ENCODE measurements around the gene INPP5K.

The INPP5K gene

DNA sequence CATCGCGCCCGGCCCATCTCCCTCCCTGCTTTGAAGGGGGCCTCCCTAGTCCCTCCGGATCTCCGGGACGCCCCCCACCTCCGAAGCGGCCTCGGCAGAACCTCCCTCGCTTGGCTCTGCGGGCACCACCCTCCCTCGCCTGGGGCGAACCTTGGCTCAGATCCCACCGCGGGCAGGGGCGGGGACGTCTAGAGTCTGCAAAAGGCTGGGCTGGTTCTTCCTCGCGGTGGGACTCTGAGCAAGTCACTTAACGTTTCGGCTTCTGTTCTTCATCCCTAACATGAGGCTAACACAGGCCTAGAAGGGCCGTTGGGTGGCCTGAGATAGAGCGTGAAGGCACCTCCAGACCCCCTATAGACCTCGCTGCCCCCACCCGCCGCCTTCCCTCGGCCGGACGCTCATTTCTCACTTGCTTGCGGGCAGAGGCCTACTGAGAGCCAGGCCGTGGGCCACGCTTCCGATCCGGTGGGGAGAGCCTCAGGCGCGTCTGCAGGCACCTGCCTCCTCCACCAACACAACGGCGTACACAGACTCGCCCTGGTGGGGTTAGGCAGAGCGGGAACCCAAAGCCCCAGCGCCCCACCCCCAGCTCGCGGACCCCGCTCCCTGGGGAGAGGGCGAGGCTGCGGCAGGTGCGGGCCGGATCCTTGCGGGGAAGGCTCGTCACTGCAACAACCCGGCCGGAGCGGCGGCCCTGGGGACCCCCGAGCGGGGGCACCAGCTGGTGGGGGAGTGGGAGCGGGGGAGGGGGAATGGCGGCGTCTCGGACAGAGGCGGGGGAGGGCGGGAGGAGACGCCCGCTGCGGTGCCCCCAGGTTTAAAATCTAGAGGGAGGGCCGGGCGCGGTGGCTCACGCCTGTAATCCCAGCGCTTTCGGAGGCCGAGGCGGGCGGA, 29.4 kb downstream of the INPP5K start:
- in situ Hi-C loops (cut with MboI; ENCODE audit: low sequenced_read_pairs, unreplicated experiment) = no loop called here
- TF ChIP-seq, protein P1, sequence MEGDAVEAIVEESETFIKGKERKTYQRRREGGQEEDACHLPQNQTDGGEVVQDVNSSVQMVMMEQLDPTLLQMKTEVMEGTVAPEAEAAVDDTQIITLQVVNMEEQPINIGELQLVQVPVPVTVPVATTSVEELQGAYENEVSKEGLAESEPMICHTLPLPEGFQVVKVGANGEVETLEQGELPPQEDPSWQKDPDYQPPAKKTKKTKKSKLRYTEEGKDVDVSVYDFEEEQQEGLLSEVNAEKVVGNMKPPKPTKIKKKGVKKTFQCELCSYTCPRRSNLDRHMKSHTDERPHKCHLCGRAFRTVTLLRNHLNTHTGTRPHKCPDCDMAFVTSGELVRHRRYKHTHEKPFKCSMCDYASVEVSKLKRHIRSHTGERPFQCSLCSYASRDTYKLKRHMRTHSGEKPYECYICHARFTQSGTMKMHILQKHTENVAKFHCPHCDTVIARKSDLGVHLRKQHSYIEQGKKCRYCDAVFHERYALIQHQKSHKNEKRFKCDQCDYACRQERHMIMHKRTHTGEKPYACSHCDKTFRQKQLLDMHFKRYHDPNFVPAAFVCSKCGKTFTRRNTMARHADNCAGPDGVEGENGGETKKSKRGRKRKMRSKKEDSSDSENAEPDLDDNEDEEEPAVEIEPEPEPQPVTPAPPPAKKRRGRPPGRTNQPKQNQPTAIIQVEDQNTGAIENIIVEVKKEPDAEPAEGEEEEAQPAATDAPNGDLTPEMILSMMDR (IDR thresholded peaks at IDR 0.05; ENCODE audit: borderline replicate concordance, control extremely low read depth, extremely low read depth, insufficient read depth, missing control alignments) = no peak
- peak; percentile 77 for DNase-seq (ENCODE audit: low spot score)

DNA sequence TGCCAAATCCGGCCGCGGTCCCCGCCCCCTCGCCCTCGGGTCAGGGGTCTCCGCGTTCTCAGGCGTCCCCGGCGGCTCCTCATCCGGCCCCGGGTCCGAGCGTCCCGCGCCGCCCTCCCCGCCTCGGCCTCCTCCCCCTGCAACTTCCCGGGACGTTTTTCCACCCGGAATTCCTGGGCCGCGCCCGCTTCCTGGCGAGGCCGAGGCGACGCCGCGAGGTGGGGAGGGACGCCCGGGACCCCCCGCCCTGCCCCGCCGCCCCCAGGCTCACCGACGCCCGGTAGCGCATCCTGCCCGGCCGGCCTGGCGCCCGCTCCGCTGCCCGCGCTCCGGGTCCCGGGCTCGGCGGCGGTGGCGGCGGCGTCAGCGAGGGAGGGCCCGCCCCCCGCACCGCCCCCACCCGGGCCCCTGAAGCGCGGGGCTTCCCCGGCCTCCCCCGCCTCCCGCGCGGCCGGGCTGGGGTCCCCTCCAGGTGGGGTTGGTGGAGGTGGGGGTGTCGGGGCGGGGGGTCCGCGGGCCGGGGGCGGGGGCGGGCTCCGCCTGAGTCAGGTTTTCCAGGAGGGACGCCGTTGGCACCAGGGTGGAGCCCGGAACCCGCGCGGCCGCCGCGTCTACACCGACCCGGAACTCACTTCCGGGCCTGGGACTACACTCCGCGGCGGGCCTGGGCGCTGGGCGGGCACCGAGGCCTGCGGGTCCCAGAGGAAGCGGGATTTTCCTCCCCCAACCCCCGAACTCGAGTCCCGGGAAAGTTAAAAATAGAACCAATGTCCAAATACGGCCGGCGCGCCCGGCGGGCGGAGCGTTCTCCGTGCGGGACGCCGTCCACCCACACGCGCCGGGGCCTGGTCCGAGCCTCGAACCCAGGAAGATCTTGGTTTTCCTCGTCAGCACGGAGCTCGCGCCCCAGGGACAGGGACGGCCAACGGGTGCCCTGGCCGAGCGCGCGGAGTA, 30.7 kb downstream of the INPP5K start:
- in situ Hi-C loops (cut with MboI; ENCODE audit: low sequenced_read_pairs, unreplicated experiment) = no loop called here
- TF ChIP-seq, protein P1 (IDR thresholded peaks at IDR 0.05; ENCODE audit: borderline replicate concordance, control extremely low read depth, extremely low read depth, insufficient read depth, missing control alignments) = no peak
- DNase-seq (ENCODE audit: low spot score) = peak; percentile 82

DNA sequence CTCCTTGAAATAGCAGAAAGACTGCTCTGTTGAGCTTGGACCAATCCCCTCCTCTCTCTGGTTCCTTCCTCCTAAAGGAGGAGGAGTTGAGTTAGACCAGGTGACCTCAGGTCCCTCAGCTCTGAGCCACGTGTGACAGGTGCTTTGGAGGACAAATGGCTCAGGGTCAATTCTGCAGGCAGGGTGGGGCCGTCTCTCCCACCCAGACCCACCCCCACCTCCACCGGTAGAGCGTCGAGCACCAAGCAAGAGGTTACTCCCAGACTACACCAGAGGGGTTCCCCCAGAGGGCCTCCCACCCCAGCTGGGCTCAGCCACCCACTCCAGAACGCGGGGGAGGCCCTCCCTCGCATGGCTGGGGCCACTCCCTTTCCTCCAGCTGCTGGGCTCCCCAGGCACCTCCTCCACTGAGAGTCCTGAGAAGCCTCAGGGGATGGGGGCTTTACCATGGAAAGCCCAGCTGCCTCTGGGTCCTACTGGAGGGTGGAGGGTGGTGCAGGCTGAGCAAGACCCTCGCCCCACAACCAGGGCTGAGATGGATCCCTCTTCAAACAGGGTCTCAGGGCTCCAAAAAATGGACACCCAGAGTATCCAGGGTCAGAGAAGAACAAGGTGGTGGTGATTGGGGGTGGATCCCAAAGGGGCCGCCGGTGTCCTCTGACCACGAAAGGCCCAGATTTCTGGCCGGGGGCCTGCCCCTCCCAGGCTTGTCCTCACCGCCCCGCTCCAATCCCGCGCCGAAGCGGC, 31.6 kb downstream of the INPP5K start:
- in situ Hi-C loops (cut with MboI; ENCODE audit: low sequenced_read_pairs, unreplicated experiment) = no loop called here
- TF ChIP-seq, protein P1 (IDR thresholded peaks at IDR 0.05; ENCODE audit: borderline replicate concordance, control extremely low read depth, extremely low read depth, insufficient read depth, missing control alignments) = no peak
- DNase-seq (ENCODE audit: low spot score) = peak; percentile 82

DNA sequence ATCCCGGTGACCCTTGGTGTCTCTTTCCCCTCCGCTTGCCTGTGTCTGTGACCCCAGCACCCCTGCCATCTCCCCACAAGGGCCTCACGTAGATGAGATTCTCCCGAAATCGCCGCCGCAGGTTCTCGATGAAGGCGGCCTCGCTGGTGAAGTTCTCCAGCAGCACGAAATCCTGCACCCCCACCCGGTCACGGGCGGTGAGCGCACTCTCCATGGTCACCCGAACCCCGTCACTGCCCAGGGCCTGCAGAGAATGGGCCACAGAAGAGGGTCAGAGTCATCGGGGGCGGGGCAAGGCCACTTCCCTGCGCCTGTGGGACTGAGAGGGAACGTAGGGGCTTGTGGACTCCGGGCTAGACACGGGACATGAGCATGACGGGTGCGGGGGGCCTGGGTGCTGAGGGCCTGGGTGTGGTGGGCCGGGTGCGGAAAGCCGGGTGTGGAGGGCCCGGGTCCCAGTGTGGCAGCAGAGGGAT, 32.3 kb downstream of the INPP5K start:
- in situ Hi-C loops (cut with MboI; ENCODE audit: low sequenced_read_pairs, unreplicated experiment) = no loop called here
- no peak for DNase-seq (ENCODE audit: low spot score)
- TF ChIP-seq, protein P1 (IDR thresholded peaks at IDR 0.05; ENCODE audit: borderline replicate concordance, control extremely low read depth, extremely low read depth, insufficient read depth, missing control alignments) = no peak

DNA sequence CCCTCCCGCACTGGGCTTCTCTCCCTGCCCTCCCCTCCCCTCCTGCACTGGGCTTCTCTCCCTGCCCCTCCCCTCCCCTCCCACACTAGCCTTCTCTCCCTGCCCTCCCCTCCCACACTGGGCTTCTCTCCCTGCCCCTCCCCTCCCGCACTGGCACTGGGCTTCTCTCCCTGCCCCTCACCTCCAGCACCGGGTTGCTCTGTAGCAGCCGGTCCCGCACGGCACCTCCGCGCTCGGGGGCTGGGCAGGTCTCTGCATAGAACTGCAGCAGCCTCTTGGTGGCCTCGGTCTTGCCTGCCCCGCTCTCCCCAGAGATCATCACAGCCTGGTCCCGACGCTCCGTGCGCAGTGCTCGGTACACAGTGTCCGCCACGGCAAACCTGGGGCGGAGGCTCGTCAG, 33.7 kb downstream of the INPP5K start:
- DNase-seq (ENCODE audit: low spot score) = no peak
- in situ Hi-C loops (cut with MboI; ENCODE audit: low sequenced_read_pairs, unreplicated experiment) = no loop called here
- TF ChIP-seq, protein P1 (IDR thresholded peaks at IDR 0.05; ENCODE audit: borderline replicate concordance, control extremely low read depth, extremely low read depth, insufficient read depth, missing control alignments) = no peak

DNA sequence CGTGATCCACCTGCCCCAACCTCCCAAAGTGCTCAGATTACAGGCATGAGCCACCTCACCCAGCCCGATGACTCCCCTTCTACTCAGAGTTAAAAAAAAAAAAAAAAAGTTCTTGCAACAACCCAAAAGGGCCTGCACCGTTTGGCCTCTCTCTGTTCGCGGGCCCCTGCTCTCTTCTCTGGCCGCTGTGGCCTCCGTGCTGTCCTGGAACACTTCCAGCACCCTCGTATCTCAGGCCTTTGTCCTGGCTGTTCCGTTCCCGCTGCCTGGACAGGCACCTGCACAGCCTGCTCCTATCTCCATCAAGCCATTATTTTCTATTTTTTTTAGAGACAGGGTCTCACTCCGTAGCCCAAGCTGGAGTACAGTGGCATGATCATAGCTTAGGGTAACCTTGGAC, 34.7 kb downstream of the INPP5K start:
- in situ Hi-C loops (cut with MboI; ENCODE audit: low sequenced_read_pairs, unreplicated experiment) = no loop called here
- no peak for DNase-seq (ENCODE audit: low spot score)
- TF ChIP-seq, protein P1 (IDR thresholded peaks at IDR 0.05; ENCODE audit: borderline replicate concordance, control extremely low read depth, extremely low read depth, insufficient read depth, missing control alignments) = no peak
